ENCODE results near the gene TCF3. TPM values are rescaled to one million over a fixed set of nuclear protein-coding genes. Genes with fewer than 3 reads are reported as not detected.

The TCF3 gene
- total RNA-seq, 2 experiments from 2014 or later: 518 to 811 TPM

GRCh38 chr19:1569997-1570396 is 82.4 kb downstream of the TCF3 start:
- Histone ChIP-seq H3K27ac (ENCODE audit: low read depth, low read length, poor library complexity, severe bottlenecking) (no peak overlapping the region), H2AFZ (ENCODE audit: low read length) (no peak overlapping the region), H3K4me1 (ENCODE audit: insufficient read depth, low read length, poor library complexity, severe bottlenecking) (peaks cover 13% of the 10 kb centered on the region), H4K20me1 (ENCODE audit: insufficient read depth, low read length) (no peaks in the 10 kb centered on the region), H3K4me3 (ENCODE audit: low read depth, low read length, poor library complexity, severe bottlenecking) (no peak overlapping the region), H3K79me2 (ENCODE audit: insufficient read depth, low read depth, low read length) (no peaks in the 10 kb centered on the region), H3K36me3 (ENCODE audit: insufficient read depth, low read length) (peaks cover 4% of the 10 kb centered on the region; the same call in 1 of the 2 replicates), H3K9me2 (ENCODE audit: insufficient read depth, low read length) (no peaks in the 10 kb centered on the region), H3K4me2 (ENCODE audit: low read length) (no peak overlapping the region), H3K9me3 (ENCODE audit: low read length) (no peaks in the 10 kb centered on the region)
- no peak for DNase-seq (ENCODE audit: low spot score)
- intact Hi-C loops (cut with micrococcal nuclease; ENCODE audit: unreplicated experiment): no loop called here
- ChIA-PET CTCF (ENCODE audit: unreplicated experiment) (no interaction called here), POLR2A (no interaction called here)
- no TSS peak for BruUV-seq (replicated peaks)
- TF ChIP-seq EZH2phosphoT487 (IDR thresholded peaks at IDR 0.05; ENCODE audit: borderline replicate concordance, low read depth, low read length) (no peak), CTCF (conservative IDR thresholded peaks at IDR 0.05; ENCODE audit: low read length) (no peak)

GRCh38 chr19:1568320-1569019 is 83.9 kb downstream of the TCF3 start, which contains the start of gene MEX3D:
Gene MEX3D, minus strand, starts transcription at chr19:1568325. Its CDS starts 267 bp downstream, at chr19:1568058.
- Histone ChIP-seq H3K4me1 (ENCODE audit: insufficient read depth, low read length, poor library complexity, severe bottlenecking) (peaks cover 13% of the 10 kb centered on the region), H3K27ac (ENCODE audit: low read depth, low read length, poor library complexity, severe bottlenecking) (no peak within 1 kb of the TSS), H3K79me2 (ENCODE audit: insufficient read depth, low read depth, low read length) (no peaks in the 10 kb centered on the region), H2AFZ (ENCODE audit: low read length) (peak within 1 kb of the TSS; percentile 23; the same call in 1 of the 2 replicates), H3K9me3 (ENCODE audit: low read length) (no peaks in the 10 kb centered on the region), H4K20me1 (ENCODE audit: insufficient read depth, low read length) (no peaks in the 10 kb centered on the region), H3K4me2 (ENCODE audit: low read length) (peak within 1 kb of the TSS; percentile 73), H3K9me2 (ENCODE audit: insufficient read depth, low read length) (no peaks in the 10 kb centered on the region), H3K36me3 (ENCODE audit: insufficient read depth, low read length) (no peaks in the 10 kb centered on the region), H3K4me3 (ENCODE audit: low read depth, low read length, poor library complexity, severe bottlenecking) (peak within 1 kb of the TSS; percentile 64)
- no peak for TF ChIP-seq CTCF (conservative IDR thresholded peaks at IDR 0.05; ENCODE audit: low read length)
- TF ChIP-seq EZH2phosphoT487 (IDR thresholded peaks at IDR 0.05; ENCODE audit: borderline replicate concordance, low read depth, low read length): no peak
- CTCF ChIA-PET (ENCODE audit: unreplicated experiment): no interaction called here
- intact Hi-C loops (cut with micrococcal nuclease; ENCODE audit: unreplicated experiment): no loop called here
- POLR2A ChIA-PET: no interaction called here
- BruUV-seq (replicated peaks): no TSS peak
- DNase-seq (ENCODE audit: low spot score): peak; percentile 91

GRCh38 chr19:1567848-1568227 is 84.6 kb downstream of the TCF3 start:
- Histone ChIP-seq H3K27ac (ENCODE audit: low read depth, low read length, poor library complexity, severe bottlenecking) (no peak overlapping the region), H2AFZ (ENCODE audit: low read length) (no peak overlapping the region), H3K4me2 (ENCODE audit: low read length) (no peak overlapping the region), H3K4me3 (ENCODE audit: low read depth, low read length, poor library complexity, severe bottlenecking) (no peak overlapping the region), H3K79me2 (ENCODE audit: insufficient read depth, low read depth, low read length) (no peaks in the 10 kb centered on the region), H3K9me2 (ENCODE audit: insufficient read depth, low read length) (no peaks in the 10 kb centered on the region), H3K9me3 (ENCODE audit: low read length) (no peaks in the 10 kb centered on the region), H3K36me3 (ENCODE audit: insufficient read depth, low read length) (no peaks in the 10 kb centered on the region), H3K4me1 (ENCODE audit: insufficient read depth, low read length, poor library complexity, severe bottlenecking) (peaks cover 13% of the 10 kb centered on the region), H4K20me1 (ENCODE audit: insufficient read depth, low read length) (no peaks in the 10 kb centered on the region)
- no TSS peak for BruUV-seq (replicated peaks)
- POLR2A ChIA-PET: no interaction called here
- TF ChIP-seq EZH2phosphoT487 (IDR thresholded peaks at IDR 0.05; ENCODE audit: borderline replicate concordance, low read depth, low read length): no peak
- TF ChIP-seq CTCF (conservative IDR thresholded peaks at IDR 0.05; ENCODE audit: low read length): no peak
- intact Hi-C loops (cut with micrococcal nuclease; ENCODE audit: unreplicated experiment): no loop called here
- CTCF ChIA-PET (ENCODE audit: unreplicated experiment): no interaction called here
- peak; percentile 21 for DNase-seq (ENCODE audit: low spot score)
